D721Med (cell line): ENCODE results near the gene CIROP.

Source experiments
- DNase-seq: peaks from one replicate; pipeline ENCODE4 v3.0.0; 2011; ENCODE audit warnings: low spot score; ENCODE audit not compliant: insufficient read length
- FAIRE-seq: peaks from 2 replicates; lab custom pipeline; 2011; peaks lifted over from hg19 to GRCh38; lab: Jason Lieb, UNC
- TF ChIP-seq, protein P1 (sequence below): IDR thresholded peaks from 2 replicates; pipeline ENCODE4 v1.5.1; 2012; ENCODE audit warnings: mild to moderate bottlenecking, control low read depth; ENCODE audit not compliant: insufficient read depth; ENCODE audit errors: missing control alignments

CIROP gene

DNA sequence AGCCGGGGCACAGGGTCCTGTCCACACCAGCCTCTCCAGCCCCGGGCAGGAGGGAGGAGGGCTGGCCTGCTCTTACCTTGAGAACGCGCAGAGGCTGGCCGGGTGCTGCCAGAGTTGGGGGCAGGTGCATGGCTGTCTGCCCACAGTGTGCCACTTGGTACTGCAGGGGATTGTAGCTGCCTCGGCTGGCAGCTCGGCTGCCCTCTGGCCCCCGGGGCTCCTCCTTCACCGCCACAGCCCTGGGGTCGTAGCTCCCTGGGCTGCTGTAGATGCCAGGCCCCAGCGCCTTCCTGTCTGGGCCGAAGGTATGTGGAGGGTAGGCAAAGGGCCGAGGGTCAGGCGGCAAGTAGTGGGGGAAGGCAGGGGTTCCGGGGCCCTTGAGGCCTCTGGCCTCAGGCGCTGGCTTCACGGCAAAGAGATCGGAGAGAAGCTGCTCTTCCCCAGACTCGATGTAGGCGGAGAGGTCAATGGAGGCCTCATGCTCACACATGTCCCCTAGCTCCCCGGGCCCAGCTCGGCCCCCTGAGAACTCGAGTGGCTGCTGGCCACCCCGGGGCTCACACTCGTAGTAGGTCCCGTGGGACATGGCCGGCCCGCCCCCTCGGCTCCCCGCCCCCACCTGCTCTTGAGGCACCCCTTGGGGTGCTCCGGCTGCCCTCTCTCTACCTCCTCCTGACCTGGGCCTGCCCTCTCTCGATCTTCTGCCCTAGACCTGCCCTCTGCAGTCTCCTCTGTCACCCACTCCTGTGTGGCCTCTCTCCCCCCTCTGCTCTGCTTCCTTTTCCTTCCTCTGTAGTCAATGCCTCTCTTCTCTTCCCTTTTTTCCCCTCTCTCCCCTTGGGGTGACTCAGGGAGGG lies 13.9 kb upstream of the CIROP start, which contains the start of gene CEBPE:
Gene CEBPE (minus strand): TSS at position 750 of the 857 bp plus-strand sequence. CDS start 164 bp downstream, at position 586.
- TF ChIP-seq, protein P1, sequence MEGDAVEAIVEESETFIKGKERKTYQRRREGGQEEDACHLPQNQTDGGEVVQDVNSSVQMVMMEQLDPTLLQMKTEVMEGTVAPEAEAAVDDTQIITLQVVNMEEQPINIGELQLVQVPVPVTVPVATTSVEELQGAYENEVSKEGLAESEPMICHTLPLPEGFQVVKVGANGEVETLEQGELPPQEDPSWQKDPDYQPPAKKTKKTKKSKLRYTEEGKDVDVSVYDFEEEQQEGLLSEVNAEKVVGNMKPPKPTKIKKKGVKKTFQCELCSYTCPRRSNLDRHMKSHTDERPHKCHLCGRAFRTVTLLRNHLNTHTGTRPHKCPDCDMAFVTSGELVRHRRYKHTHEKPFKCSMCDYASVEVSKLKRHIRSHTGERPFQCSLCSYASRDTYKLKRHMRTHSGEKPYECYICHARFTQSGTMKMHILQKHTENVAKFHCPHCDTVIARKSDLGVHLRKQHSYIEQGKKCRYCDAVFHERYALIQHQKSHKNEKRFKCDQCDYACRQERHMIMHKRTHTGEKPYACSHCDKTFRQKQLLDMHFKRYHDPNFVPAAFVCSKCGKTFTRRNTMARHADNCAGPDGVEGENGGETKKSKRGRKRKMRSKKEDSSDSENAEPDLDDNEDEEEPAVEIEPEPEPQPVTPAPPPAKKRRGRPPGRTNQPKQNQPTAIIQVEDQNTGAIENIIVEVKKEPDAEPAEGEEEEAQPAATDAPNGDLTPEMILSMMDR = no peak
- FAIRE-seq = no peak
- DNase-seq = no peak

DNA sequence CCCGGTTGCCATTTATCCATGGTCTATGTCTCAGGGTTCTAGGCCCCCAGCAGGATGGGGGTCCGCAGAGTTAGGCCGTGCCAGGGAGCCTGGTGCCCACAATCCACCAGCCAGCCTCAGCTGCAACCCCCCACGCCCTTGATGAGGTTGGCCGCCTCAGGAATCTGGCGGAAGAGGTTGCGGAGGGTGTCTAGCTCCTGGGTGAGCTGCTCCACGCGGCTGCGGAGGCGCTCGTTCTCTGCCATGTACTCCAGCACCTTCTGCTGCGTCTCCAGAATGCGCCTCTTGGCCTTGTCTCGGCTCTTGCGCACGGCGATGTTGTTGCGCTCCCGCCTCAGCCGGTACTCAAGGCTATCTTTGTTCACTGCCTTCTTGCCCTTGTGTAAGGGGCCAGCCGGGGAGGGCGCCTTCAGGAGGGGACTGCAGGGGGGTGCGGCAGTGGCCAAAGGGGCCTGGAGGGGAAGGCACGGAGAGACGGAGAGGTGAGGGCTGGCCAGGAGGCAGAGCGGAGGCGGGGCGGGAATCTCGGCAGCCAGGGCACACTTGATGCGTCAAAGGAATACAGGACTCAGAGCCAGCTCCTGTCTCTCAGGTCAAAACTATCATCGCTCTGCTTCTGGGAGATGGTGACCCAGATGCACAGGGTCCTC lies 12.7 kb upstream of the CIROP start:
- FAIRE-seq (no peak), DNase-seq (no peak)

DNA sequence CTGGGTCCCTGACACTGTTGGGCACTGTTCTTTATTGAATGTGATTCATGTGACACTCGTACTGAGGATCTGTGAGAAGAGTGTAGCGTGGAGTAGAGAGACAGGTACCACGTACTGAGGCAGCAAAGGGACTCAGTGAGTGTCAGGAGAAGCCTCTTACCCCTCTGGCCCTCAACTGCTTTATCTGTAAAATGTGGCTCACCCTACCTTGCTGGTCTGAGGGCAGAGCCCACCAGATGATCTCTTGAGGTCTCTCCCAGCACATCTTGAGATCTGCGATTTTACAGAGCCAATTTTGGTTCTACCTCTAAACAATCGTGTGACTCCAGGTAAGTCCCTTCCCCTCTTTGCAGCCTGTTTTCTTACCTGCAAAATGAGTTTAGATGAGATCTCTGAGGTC lies 11.1 kb upstream of the CIROP start:
- FAIRE-seq (no peak), DNase-seq (no peak)
- TF ChIP-seq, protein P1 = no peak

More for the DNA sequence above, 12.7 kb upstream of the CIROP start:
- TF ChIP-seq, protein P1 = no peak

DNA sequence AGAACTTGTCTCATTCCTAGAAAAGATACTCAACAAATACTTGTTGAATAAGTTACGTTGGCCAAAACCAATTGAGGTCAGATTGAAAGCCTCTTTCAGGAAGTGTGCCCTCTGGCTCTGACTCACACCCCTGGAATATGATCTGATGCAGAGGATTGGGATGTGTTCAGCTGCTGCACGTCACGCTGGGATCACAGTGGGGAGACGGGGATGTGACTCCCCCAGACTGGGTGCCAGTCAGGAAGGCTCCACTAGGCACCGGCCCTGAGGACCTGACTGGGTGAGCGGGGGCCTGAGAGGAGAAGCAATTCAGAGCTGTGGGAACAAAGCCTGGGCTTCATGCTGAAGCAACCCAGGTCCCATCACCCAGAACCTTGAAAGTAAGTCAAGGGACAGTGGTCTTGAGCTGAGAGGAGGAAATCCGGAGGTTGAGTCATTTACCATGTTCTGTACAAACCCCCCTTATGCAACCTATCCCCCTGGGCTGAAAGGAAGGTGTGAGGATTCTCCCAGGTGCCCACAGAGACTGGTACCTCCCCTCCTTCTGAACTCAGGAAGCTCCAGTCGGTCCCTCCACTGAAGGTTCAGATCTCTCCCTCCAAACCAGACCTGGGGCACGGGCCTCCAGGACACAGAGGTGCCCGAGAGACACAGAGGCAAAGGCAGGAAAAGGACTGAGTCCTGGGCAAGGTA lies 10.4 kb upstream of the CIROP start:
- FAIRE-seq (no peak), DNase-seq (no peak)
- TF ChIP-seq, protein P1 = no peak

DNA sequence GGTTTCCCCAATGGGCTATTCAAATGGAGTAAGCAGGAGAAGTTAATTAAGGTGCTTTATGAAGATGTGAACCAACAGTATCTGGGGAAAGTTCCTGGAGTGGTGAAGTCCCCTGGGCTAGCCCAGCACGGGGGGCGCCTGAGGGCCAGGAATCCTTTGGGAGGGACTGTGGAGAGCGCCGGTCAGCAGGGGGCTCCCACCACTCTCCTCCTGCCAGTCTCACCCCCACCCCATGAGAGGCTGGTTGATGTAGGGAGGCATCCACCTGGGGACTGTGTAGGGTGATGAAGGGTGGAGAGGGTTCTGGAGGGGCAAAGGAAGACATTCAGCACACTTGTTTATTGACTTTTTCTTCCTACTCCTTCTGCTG lies 9.9 kb upstream of the CIROP start:
- no peak for DNase-seq
- no peak for FAIRE-seq
- TF ChIP-seq, protein P1 = no peak

DNA sequence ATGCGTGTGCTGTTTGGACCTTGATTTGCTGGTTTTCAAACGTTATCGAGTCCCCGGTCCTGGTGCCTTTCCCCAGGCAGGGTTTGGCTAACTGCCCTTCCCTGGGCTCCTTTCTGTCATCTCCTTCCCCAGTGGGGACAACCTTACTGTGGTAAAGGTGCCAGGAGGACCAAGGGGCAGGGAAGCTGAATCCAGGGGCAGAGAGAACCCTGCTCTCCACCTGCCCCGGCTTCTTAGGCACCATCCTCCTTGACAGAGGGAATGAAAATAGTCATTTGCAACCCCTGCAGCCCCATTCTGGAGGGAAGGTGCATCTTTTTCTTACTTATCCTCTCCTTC lies 9.3 kb upstream of the CIROP start:
- no peak for FAIRE-seq
- TF ChIP-seq, protein P1 = no peak

More for the DNA sequence above, 9.3 kb upstream of the CIROP start:
- DNase-seq = no peak
